ENCODE measurements around the gene PAPSS2.
"Not testable (repeated sequence)": the region's sequence is repeated elsewhere in the genome, so short reads cannot be mapped to it uniquely, and the experiment has no call there.

Gene PAPSS2

DNA sequence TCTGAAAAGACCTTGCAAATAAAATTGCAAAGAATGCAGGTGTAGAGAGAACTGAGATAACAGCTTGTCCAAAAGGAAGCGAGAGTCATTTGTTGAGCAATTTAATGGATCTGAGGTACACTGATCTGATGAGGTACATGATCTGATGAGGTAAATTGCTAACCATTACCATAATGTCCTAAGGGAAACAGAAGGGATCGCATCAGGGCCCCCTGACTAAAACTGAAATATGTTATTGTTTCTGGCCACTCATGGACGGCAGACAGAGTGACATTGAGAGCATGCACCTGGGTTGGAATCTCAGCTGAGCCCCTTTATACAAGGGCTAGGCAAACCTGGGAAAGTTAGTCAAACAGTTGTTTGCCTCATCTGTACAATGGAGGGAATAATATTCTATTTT, 15.8 kb upstream of the PAPSS2 start:
- no peak for FAIRE-seq

DNA sequence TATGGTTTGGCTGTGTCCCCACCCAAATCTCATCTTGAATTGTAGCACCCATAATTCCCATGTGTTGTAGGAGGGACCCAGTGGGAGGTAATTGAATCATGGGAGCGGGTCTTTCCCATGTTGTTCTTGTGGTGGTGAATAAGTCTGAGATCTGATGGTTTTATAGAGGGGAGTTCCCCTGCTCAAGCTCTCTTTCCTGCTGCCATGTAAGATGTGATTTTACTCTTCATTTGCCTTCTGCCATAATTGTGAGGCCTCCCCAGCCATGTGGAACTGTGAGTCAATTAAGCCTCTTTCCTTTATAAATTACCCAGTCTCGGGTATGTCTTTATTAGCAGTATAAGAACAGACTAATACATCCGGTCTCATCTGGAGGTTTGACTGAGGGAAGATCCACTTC, 15.2 kb upstream of the PAPSS2 start:
- FAIRE-seq, result not testable (repeated sequence)

DNA sequence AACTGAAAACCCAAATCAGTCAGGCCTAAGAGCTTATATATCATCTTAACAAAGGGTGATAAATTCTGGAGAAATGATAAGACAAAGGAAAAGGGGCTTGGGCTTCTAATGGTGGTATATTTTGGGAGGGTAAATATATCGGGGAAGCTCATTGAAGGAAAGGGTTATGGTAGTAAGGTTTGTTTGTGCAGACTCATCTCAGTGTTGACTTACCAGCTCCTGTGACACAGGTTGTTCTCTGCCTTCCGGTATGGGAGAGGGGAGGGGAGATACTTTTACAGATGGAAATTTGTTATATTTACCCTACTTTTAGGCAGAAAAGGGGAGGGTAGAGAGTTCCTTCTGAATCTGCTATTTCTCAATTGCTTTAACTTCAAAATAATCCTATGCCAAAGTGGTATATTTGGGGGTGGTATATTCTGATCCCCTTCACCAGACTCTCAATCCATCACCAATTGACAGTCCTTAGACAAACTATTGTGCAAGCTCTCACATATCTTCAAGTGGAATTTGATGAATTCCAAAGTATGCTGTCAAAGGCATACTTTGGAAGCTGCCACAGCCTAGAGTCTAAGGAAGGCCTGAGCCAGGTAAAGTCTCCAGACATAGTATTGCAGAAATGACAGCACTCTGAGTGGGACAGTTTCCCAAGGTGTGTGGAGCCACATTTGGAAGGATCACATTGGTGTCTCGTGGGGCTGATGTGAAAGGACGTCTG, 13.3 kb upstream of the PAPSS2 start:
- FAIRE-seq, result no peak

DNA sequence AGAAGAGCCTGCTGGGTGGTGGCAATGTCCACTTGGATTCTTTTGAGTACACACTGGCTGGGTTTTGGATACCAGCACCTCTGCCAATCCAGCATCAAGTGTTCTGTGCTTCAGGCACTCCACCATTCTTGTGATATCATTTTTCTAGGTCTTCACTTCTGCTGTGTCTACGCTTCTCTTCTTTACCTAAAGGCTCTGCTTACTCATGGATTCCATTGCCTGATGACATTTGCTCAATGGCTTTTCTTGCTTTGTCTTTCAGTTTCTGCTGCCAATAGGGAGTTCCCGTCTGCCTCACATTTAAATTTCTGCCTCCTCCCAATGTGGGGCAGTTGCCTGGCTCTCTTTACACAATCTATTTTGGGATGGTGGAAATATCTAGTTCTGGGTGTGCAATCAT, 12.7 kb upstream of the PAPSS2 start:
- FAIRE-seq, result no peak

DNA sequence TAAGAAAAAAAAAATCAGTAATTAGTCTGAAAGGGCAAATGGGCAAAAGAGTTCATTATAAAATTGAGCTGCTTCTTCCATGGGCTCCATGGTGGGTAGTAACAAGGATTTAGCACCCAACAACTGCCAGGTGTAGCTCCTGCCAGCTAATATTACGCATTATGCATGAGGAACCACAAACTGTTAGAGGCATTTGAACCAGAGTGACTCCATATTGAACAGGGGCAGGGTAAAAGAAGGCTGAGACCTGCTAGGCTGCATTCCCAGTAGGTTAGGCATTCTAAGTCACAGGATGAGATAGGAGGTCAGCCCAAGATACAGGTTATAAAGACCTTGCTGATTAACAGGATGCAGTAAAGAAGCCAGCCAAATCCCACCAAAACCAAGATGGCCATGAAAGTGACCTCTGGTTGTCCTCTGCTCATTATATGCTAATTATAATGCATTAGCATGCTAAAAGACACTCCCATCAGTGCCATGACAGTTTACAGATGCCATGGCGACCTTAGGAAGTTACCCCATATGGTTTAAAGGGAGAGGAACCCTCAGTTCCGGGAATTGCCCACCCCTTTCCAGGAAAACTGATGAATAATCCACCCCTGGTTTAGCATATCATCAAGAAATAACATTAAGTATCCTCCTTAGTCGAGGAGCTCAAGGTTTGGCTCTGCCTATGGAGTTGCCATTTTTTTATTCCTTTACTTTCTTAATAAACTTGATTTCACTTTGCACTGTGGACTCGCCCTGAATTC, 8.7 kb upstream of the PAPSS2 start:
- FAIRE-seq, result no peak

DNA sequence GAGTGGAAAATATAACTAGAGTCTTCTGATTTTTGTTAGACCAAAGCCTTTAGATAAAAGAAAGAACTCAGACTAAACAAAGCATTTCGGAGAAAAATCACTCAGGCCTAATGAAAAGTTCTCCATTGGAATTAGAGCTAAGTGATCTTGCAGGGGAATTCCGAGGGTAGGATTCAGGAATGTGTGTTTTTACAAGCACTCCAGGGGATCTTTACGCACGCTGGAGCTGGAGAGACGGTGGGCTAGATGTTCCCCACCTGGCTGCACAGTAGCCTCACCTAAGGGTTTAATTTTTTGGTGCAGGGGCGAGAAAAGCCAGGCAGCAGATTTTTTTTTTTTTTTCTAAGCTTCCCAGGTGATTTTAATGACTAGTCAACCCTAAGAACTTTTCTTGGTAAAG, 7.9 kb upstream of the PAPSS2 start:
- no peak for FAIRE-seq

DNA sequence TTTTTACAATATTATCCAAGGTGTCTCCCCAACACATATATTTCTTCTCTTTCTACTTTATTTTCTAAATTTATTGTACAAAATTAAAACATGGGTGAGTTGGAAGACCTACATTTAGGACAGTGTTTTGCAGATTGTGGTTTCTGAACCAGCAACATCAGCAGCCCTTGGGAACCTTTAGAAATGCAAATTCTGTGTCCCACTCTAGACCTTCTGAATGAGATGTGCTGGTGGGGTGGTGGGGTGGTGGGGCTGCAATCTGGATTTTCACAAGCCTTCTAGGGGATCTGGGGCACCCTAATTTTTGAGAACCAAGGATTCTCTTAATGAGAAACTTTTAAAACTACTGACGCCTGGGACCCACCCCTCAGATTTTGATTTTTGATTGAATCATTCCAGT, 7.4 kb upstream of the PAPSS2 start:
- no peak for FAIRE-seq

DNA sequence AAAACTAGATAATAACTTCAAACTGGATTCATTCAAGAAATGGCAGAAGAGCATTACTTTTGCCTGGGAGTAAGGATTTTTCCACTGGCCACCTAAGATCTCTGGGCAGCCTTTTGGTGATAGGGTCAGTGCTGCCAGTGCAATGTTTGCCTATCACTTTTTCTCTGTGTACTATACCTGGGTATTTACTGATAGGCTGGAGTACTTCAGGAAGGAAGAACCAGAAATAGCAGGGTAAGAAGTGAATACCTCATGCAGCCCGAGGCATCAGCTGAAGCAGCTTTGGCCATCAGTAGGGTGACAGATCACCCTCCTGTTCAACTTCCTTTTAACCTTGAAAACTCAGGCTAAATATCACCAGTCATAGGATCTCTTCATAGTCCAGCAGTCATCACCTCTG, 5.5 kb upstream of the PAPSS2 start:
- FAIRE-seq, result no peak

DNA sequence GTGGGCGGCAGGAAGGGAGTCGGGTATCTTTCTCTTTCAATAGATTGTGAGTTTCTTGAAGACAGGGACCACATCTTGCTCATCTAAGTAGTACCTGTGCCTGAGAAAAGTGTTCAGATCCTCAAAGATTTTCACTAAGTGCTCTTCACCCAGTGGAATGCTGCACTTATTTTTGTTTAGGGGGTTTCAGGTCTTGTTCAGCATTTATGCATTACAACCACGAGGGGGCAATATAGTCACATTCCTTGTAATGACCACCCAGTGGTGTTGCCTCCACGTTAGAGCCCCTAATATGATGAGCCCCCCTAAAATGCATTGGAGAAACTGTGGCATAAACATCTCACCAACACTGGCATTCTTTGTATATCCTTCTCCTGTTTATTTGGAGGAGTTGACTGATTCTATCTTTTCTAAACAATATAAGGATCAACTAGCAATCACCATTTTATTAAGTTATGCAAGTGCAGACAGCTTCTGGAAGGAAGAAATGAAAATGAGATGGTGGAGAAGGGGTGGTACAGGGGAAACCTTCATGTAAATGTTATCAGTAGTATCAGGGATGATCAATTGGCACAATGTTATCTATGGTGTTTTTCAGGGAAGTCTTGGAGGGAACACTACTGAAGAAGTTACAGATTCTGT, 3.1 kb upstream of the PAPSS2 start:
- FAIRE-seq, result no peak

DNA sequence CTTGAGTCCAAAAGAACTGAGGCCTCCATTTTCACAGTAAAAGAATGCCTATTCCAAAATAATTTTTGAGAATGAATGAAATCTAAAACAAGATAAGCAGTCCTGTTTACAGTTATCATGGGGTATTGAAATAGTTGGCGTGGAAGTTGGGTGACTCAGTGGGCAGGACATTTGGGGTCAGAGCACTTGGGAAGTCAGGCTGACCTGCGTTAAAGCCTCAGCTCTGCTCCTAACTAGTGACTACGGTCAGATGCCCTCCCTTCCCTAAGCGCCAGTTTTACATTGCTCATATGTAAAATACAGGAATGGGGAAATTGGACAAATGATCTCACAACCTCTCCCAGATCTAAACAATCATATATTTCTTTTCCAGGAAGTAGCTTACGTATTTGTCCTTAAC, 2.3 kb upstream of the PAPSS2 start:
- no peak for FAIRE-seq

DNA sequence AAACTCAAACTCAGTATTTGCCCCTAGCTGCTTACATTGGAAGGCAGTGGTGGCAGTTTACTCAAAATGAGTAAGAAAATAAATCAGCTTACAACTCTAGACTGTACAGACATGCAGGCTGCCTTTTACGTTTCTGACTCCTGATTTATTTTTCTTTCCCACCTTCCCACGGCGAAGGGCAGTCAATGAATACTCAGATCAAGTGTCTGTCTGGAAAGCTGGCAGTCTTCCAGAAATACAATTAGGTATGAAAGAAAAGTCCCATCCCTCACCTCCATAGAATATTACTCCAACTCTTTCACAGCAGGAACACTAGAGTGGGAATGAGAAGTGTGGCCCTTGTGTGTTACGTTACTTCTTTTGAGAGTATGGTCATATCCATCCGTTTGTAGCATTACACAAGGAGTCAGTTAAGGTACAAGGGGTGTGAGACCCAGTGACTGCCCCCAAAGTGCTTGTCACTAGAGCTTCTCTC, 1.3 kb upstream of the PAPSS2 start:
- no peak for FAIRE-seq

DNA sequence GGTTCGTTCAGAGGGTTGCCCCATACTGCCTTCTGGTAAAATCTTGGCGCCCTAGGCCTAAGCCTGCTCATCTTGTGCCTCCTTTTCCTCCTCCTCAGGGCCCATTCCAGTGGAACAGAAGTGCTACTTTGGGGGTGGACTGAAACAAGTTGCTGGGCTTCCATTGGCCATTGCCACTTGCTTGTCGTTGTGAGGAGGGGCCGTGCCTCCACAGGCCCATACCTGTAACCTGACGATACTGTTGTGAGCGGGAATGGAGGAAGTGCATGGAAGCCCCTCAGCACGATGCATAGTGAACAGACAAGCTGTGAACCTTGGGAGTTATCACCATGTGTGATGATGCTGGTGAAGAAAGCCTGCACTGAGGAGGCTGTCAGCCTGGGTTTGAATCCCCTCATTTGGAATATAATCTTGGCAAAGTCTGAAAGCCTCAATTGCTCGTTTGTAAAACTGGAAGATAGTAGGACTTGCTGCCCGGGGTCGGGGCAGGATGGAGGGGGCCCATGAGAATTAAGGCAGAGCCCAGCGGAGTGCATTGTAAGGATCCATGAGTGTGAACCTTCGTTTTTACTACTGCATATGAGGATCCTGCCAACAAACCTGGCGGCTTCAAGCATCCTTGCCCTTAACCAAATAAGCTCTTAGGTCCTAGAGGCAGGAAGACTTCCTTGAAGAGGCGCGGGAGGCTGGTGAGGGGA, 671 bp upstream of the PAPSS2 start:
- no peak for FAIRE-seq

DNA sequence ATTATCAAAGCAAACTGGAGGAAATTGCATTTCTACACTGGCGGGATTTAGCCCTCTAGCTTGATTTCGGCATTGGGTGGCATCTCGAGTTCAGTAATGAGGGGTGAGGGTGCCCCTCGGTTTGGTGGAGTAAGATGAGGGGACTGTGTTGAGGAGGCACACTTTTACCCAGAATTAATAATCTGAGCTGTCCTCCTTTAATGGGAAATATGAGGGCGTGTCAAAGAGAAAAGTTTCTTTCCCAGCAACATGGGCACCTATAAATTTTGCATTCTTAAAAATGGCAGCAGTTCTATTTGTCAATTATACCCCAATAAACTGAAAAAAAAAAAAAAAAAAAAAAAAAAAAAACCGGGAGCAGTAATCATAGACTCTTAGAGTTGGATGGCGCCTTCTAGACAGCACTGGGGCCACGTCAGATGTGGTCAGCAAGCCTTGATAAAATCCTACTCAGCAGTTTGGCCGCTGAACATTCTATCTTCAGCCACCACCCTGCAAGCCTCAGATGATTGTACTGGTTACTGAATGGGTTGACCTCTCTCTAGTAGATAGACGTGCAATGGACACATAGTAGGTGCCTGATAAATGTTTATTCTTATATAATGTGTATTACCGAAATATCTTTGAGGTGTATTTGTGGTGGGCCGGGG, 931 bp downstream of the PAPSS2 start:
- no peak for FAIRE-seq

DNA sequence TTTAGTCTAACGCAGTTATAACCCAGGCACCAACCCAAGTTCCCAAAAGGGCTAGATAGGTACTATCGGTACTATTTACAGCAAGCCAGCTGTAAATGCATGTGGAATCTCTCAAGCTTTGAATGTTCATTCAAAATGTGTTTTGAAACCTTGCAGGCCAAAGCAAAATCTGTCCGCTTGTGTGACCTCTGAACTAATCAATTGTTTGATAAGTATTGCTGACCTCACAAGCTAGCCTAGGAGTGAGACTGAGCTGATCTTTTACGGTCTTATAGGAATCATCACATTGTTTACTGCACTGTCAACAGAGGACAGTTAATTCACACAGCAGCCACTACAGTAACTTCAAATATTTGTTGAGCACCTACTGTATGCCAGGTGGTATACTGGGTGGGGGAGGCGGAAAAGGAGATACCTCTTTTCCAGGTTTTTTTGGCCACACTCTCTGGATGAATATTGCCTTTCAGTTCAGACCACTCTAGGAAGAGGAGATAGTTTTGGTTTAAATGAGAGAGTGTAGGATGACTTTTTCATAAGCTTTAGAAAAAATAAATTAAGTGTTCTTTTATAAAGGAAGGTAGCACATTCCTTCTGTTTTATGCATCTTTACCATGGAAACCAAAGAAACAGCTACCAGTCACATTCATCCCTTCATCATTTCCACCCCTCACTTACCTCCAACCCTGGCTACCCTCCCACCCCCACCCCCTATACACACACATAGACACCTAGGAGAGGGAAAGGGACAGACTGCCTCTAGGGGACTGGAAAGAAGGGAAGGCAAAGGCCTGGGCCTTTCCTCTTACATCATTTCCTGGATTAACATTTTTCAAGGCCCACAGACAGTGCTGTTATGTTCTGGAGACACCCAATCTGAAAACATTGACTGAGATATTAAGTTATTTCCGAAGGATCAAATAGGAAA, 2.4 kb downstream of the PAPSS2 start:
- no peak for FAIRE-seq

DNA sequence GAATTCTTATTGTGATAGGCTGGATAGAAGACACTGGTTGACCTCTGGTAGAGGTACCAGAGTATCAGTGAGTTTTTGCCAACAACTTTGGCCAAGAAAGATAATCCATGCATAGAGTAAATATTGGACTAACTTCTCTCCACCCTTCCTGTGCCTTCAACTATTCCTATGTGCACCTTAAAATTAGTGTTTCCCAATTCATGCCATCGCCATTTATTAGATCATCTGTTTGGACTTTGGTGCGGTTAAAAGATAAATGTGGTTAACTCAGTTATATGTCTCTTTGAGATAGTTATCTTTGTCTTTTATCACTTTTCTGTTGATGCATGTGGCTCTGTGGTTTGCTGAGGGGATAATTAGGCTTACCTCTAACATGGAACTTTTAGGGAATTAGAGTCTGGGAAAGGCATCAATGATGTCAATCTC, 4.6 kb downstream of the PAPSS2 start:
- FAIRE-seq, result no peak

DNA sequence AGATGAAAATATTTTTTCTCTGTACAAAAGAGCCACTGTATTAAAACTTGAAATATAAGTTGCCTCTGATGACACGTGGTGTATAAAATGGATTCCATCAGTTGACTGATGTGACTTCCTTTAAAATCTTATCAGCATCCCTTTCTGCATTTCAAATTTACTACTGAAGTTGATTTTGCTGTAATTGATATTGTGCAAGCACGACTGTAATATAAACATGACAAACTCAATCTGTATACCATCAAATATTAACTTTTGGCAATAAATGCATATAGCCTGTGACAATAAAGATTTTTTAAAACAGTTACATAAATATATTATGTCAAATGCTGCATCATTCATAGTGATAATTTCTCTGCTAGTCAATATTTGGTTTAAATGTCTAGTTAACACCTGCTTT, 7.8 kb downstream of the PAPSS2 start:
- no peak for FAIRE-seq

DNA sequence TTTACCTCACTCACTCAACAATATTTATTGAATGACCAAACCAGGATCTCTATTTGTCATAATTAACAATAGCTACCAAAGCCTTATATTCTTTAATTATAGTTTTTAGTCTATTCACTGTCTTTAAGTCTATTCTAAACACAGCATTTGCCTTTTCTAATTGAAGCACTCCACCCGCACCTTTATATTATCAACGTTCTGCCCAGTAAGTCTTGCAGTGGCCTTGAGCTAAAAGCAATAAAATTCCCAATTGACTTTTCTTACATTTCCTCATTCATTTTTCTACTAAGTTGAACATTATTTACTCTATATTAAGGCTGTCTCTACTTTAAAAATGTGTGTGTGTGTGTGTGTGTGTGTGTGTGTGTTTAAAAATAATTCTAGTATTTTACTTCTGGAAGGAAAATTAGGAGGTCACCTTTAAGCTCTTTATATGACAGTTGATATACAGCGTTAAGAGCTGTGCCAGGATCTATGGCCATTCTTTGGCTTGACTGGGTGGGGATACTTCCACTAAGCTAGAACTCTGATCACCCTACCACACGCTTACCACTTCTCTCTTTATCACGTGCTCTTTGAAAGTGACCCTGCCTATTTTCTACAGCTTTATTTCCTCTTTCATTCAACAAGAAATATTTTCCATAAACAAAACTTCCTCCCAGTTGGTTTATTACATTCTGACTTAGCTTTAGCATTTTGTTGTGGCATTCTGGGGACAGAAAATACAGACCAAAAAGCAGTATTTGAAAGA, 8.8 kb downstream of the PAPSS2 start:
- no peak for FAIRE-seq

DNA sequence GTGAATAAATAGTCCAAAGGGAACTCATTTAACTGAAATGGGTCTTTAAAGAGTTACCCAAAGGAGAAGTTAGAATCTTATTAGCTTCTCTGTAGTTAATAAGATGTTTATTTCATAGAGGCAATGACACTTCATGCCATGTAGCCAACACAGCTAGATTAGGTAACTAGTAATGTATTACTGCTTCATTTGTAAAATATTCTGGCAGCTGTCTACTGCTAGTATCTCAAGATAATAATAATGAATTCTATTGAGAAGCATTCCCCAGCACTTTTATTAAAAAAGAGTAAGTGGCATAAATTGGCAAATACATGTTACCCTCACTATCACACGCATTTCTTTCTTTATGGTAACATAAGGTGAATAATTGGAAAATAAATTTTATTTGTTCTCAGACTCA, 10.1 kb downstream of the PAPSS2 start:
- FAIRE-seq, result no peak

DNA sequence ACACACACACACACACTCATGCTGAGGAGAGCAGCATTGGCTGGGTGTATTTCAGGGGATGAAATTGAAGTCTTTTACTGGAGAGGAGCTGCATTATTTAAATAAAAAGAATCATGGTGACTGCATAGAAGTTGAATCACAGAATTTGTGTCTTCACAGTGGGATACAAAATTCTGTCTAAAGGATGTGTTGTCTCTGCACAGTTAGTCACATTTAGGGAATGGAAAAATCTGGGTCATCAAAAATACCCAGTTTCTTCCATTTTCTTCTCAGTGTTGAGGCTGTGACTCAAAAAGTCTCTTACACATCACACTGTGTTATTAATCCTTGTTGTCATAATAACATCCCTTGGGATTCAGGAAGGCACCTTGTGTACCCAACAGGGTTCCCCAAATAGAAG, 10.9 kb downstream of the PAPSS2 start:
- FAIRE-seq, result no peak

DNA sequence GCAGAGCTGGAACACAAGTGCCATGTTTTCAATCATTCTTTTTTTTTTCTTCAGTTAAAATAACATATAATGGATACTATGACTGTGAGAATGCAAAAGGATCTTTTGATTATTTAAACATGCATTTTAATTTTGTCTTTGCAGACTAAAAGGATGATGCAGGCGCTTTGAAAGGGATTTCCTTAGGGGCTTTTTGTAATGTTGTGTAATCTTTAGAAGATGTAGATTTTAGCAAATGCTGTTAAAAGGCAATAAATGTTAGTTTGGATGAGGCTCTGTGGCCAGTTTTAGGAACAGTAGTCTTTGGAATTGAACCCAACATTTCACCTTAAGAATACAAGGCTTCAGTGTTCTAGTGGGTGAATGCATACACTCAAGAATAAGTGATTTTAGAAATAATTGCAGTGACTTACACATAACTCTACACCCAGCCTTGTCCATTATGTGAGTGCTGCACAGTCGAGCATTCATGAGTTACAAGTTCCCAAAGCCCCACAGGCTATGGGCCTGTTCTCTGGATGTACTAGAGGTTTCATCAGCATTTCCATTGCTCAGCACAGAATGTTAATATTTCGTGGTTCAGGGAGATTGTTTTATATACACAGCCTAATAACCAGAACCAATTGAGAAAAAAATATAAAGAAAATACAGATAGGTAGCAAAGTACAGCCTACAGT, 11.6 kb downstream of the PAPSS2 start:
- no peak for FAIRE-seq

All from A204.1 (cell line).